ENCODE results near the gene SLC22A15.
A peak's percentile ranks its signal among the peaks of the same experiment; 100 is the strongest.

Gene SLC22A15

DNA sequence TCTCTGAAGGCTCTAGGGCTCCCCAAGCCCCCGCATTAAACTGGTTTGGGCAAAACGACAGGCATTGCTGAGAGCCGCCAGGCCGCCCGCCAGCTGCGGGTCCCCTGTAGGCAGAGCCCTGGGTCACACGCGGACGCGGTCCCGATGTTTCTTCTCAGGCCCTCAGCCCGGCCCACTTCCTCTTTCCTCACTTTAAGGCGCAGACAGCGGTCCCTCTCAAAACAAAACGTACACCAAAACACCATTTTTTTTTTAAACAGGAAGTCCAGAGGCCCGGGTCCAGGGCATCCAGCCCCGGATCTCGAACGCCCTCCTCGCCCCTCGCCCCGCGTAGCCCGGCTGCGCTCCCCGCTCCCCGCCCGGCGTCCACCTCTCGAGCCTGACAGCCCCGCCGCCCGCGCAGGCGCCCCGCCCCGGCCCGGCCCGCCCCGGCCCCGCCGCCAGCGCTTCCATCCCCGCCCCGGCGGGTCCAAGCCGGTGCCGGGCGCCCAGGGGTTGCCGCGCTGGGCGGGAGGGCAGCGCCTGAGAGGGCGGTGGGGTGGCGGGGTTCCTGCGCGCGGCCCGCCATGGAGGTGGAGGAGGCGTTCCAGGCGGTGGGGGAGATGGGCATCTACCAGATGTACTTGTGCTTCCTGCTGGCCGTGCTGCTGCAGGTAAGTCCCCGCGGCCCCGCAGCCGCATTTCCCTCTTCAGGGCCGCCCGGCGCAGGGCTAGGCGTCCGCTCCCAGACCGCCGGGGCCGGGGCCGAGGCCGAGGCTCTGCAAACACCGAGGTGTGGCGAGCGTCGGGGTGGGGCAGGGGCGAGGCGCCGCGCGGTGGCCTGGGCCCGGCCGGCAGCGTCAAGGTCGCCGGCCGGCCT lies at the start of gene SLC22A15:
SLC22A15 (plus strand) TSS at position 452 of the 859 bp plus-strand sequence; CDS start at position 567, 115 bp downstream.
- TF ChIP-seq CTCF (IDR thresholded peaks at IDR 0.05; ENCODE audit: borderline replicate concordance, control extremely low read depth, extremely low read depth, insufficient read depth, missing control alignments): no peak
- peak; percentile 74 for DNase-seq (ENCODE audit: low spot score)
- in situ Hi-C loops (cut with MboI; ENCODE audit: low sequenced_read_pairs, unreplicated experiment): loop anchor here (25.0 kb wide), 1 partner anchor 164 kb away; no protein-coding TSS in a partner anchor

DNA sequence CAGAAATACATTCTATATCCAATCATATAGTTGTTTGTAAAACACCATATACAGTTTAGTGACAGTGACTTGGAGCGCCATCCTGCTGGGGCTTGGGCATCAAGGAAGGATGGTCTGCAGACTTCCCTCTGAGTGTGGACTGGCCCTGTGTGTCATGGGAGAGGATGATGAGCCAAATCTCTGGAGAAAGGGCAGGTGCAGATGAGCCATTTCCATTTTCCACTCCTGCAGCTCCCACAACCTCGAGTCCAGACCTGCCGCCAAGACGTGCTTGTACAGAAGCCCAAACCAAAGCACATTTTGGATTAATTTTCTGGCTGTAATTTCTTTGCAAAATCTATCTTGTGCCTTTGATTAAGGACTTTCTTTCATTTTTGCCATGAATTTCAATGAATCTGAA lies 48.3 kb upstream of the SLC22A15 start:
- no peak for TF ChIP-seq CTCF (IDR thresholded peaks at IDR 0.05; ENCODE audit: borderline replicate concordance, control extremely low read depth, extremely low read depth, insufficient read depth, missing control alignments)
- DNase-seq (ENCODE audit: low spot score): no peak
- in situ Hi-C loops (cut with MboI; ENCODE audit: low sequenced_read_pairs, unreplicated experiment): no loop called here

GRCh38 chr1:115929881-115930280 lies 46.4 kb upstream of the SLC22A15 start:
- DNase-seq (ENCODE audit: low spot score): no peak
- TF ChIP-seq CTCF (IDR thresholded peaks at IDR 0.05; ENCODE audit: borderline replicate concordance, control extremely low read depth, extremely low read depth, insufficient read depth, missing control alignments): no peak
- in situ Hi-C loops (cut with MboI; ENCODE audit: low sequenced_read_pairs, unreplicated experiment): no loop called here

- DNase-seq (ENCODE audit: low spot score): no peak
- TF ChIP-seq CTCF (IDR thresholded peaks at IDR 0.05; ENCODE audit: borderline replicate concordance, control extremely low read depth, extremely low read depth, insufficient read depth, missing control alignments): no peak
- in situ Hi-C loops (cut with MboI; ENCODE audit: low sequenced_read_pairs, unreplicated experiment): no loop called here
These were observed 42.7 kb upstream of the SLC22A15 start for GRCh38 chr1:115933625-115934024.

GRCh38 chr1:115939455-115939854 lies 36.9 kb upstream of the SLC22A15 start:
- DNase-seq (ENCODE audit: low spot score): no peak
- TF ChIP-seq CTCF (IDR thresholded peaks at IDR 0.05; ENCODE audit: borderline replicate concordance, control extremely low read depth, extremely low read depth, insufficient read depth, missing control alignments): no peak
- in situ Hi-C loops (cut with MboI; ENCODE audit: low sequenced_read_pairs, unreplicated experiment): no loop called here

DNA sequence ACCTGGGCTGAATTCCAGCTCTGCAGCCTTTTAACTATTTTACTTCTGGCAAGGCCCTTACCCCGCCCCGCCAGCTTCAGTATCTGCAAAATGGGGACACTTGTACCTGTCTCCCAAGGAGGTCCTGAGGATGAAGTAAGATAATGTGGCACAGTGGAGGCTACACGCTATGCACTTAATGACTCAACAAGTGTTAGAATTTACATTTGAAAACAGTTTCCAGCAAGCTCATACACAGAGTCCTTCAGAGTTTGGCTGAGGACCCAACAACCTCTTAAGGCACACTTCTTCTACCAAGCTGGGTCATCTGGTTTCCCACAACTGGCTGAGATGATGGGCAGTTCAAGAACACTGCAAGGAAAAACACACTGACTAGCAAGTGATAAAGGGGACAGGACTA lies 30.2 kb upstream of the SLC22A15 start:
- TF ChIP-seq CTCF (IDR thresholded peaks at IDR 0.05; ENCODE audit: borderline replicate concordance, control extremely low read depth, extremely low read depth, insufficient read depth, missing control alignments): no peak
- DNase-seq (ENCODE audit: low spot score): no peak
- in situ Hi-C loops (cut with MboI; ENCODE audit: low sequenced_read_pairs, unreplicated experiment): no loop called here
